Tibial nerve (tissue), 4 donors: ENCODE measurements around the gene ILDR2. TPM values are rescaled to one million over a fixed set of nuclear protein-coding genes. Genes with fewer than 3 reads are reported as not detected.

Source experiments
- DNase-seq, 2 donors: peaks; one replicate each; pipeline ENCODE4 v3.0.0-alpha.2; 2019; ENCODE audit warnings: low spot score in 2 of 2
- H3K27ac ChIP-seq, 4 donors: fragments of 200-600 bp; sonication (generic) in 3 of 4; one replicate each; pipeline ENCODE4 v1.5.1; 2017 to 2019; ENCODE audit warnings: mild to moderate bottlenecking in 1 of 4
- H3K27me3 ChIP-seq, 2 donors: fragments of 200-600 bp; sonication (generic) in 1 of 2; one replicate each; pipeline versions ENCODE4 v1.5.1 to v1.6.0; 2017 to 2019
- H3K36me3 ChIP-seq, 3 donors: fragments of 200-600 bp; sonication (generic); one replicate each; pipeline ENCODE4 v1.5.1; 2018 to 2019
- H3K4me1 ChIP-seq, 4 donors: fragments of 200-600 bp; sonication (generic) in 3 of 4; one replicate each; pipeline ENCODE4 v1.5.1; 2017 to 2019
- H3K4me3 ChIP-seq, 4 donors: fragments of 200-600 bp; sonication (generic) in 3 of 4; one replicate each; pipeline ENCODE4 v1.5.1; 2017 to 2019; ENCODE audit warnings: mild to moderate bottlenecking in 1 of 4, moderate library complexity in 1 of 4
- H3K9me3 ChIP-seq, 4 donors: fragments of 200-600 bp; sonication (generic) in 3 of 4; one replicate each; pipeline ENCODE4 v1.5.1; 2017 to 2019
- CTCF ChIP-seq, 5 experiments: fragments of 200-600 bp in 3 of 5; fragments of 450-650 bp in 2 of 5; sonication (generic) in 3 of 5; IDR thresholded peaks; one replicate each; pipeline ENCODE4 v1.5.1; 2016 to 2019; ENCODE audit warnings: antibody characterized with exemption in 5 of 5, mild to moderate bottlenecking in 3 of 5, moderate library complexity in 2 of 5
- EP300 ChIP-seq, 2 donors: sonication (generic); formaldehyde crosslinking; IDR thresholded peaks; one replicate each; pipeline ENCODE4 v1.6.1; 2017; ENCODE audit warnings: antibody characterized with exemption in 2 of 2, mild to moderate bottlenecking in 1 of 2
- POLR2A ChIP-seq, 2 donors: fragments of 450-650 bp; IDR thresholded peaks; one replicate each; pipeline ENCODE4 v1.6.1; 2017; ENCODE audit warnings: antibody characterized with exemption in 2 of 2, mild to moderate bottlenecking in 2 of 2, moderate library complexity in 2 of 2
- WGBS, 2 donors: methylation state at CpG; one replicate each; pipeline ENCODE4 v1.1.5; 2018; 5-methylcytosine and 5-hydroxymethylcytosine counted together
- total RNA-seq, 4 donors: library from RNA; depleted of rRNA; stranded (reverse); fragments of >200 nt; gene quantifications; one replicate each; pipeline ENCODE4 v1.1.0, GENCODE V29; 2016

Gene ILDR2
- total RNA-seq, 4 donors from 2014 or later = 4.4 to 6.7 (median 5.7) TPM

GRCh38 chr1:166937962-166938361, 37.4 kb downstream of the ILDR2 start:
- no peak overlapping the region for H3K4me3 ChIP-seq
- 52 to 57% methylated on average over 2 of the region's 2 CpGs for WGBS, 2 donors
- H3K27ac ChIP-seq = no peak overlapping the region
- H3K27me3 ChIP-seq = no peaks in the 10 kb centered on the region
- no peaks in the 10 kb centered on the region for H3K4me1 ChIP-seq
- no peaks in the 10 kb centered on the region for H3K36me3 ChIP-seq
- TF ChIP-seq POLR2A (IDR thresholded peaks at IDR 0.05) (no peak), EP300 (IDR thresholded peaks at IDR 0.05) (no peak), CTCF (IDR thresholded peaks at IDR 0.05) (no peak)
- no peak for DNase-seq
- H3K9me3 ChIP-seq = no peaks in the 10 kb centered on the region

GRCh38 chr1:166937329-166937728, 38.0 kb downstream of the ILDR2 start:
- Histone ChIP-seq H3K4me3 (no peak overlapping the region), H3K27ac (no peak overlapping the region), H3K9me3 (no peaks in the 10 kb centered on the region), H3K36me3 (no peaks in the 10 kb centered on the region), H3K4me1 (no peaks in the 10 kb centered on the region), H3K27me3 (no peaks in the 10 kb centered on the region)
- no peak for DNase-seq
- WGBS, 2 donors = 83 to 87% methylated on average over 4 of the region's 4 CpGs
- no peak for TF ChIP-seq CTCF (IDR thresholded peaks at IDR 0.05)

GRCh38 chr1:166933633-166934032, 41.7 kb downstream of the ILDR2 start:
- DNase-seq = no peak
- WGBS, 2 donors = 66 to 76% methylated on average over 1 of the region's 1 CpG
- TF ChIP-seq EP300 (IDR thresholded peaks at IDR 0.05) = no peak
- no peak for TF ChIP-seq CTCF (IDR thresholded peaks at IDR 0.05)
- no peak for TF ChIP-seq POLR2A (IDR thresholded peaks at IDR 0.05)
- H3K4me3 ChIP-seq = no peak overlapping the region
- H3K27ac ChIP-seq = no peak overlapping the region
- no peaks in the 10 kb centered on the region for H3K9me3 ChIP-seq
- H3K4me1 ChIP-seq = no peaks in the 10 kb centered on the region
- no peaks in the 10 kb centered on the region for H3K27me3 ChIP-seq
- no peaks in the 10 kb centered on the region for H3K36me3 ChIP-seq

GRCh38 chr1:166933140-166933539, 42.2 kb downstream of the ILDR2 start:
- Histone ChIP-seq H3K36me3 (no peaks in the 10 kb centered on the region), H3K27me3 (no peaks in the 10 kb centered on the region), H3K4me3 (no peak overlapping the region), H3K9me3 (no peaks in the 10 kb centered on the region), H3K27ac (no peak overlapping the region), H3K4me1 (no peaks in the 10 kb centered on the region)
- no peak for TF ChIP-seq POLR2A (IDR thresholded peaks at IDR 0.05)
- no peak for TF ChIP-seq CTCF (IDR thresholded peaks at IDR 0.05)
- TF ChIP-seq EP300 (IDR thresholded peaks at IDR 0.05) = no peak
- no peak for DNase-seq

GRCh38 chr1:166929911-166930310, 45.4 kb downstream of the ILDR2 start:
- TF ChIP-seq CTCF (IDR thresholded peaks at IDR 0.05) = no peak
- no peak for TF ChIP-seq POLR2A (IDR thresholded peaks at IDR 0.05)
- 75 to 82% methylated on average over 1 of the region's 1 CpG for whole genome bisulfite sequencing, 2 donors

More at GRCh38 chr1:166929911-166930310, 45.4 kb downstream of the ILDR2 start:
- Histone ChIP-seq H3K4me1 (no peaks in the 10 kb centered on the region), H3K4me3 (no peak overlapping the region), H3K27ac (no peak overlapping the region), H3K36me3 (no peaks in the 10 kb centered on the region), H3K27me3 (no peaks in the 10 kb centered on the region), H3K9me3 (no peaks in the 10 kb centered on the region)
- DNase-seq = no peak
